Parathyroid adenoma (tissue), 2 donors: ENCODE measurements around the gene ZCCHC17.

Source experiments
- H2AFZ ChIP-seq: fragments of 300-600 bp; sonication (generic); one replicate; pipeline ENCODE4 v1.7.0; 2017; ENCODE audit warnings: antibody characterized with exemption, mild to moderate bottlenecking
- H3K27ac ChIP-seq: fragments of 300-600 bp; sonication (generic); one replicate; pipeline ENCODE4 v1.7.0; 2017
- H3K27me3 ChIP-seq: fragments of 300-600 bp; sonication (generic); one replicate; pipeline ENCODE4 v1.7.0; 2017; ENCODE audit warnings: low read length; ENCODE audit not compliant: control insufficient read depth, insufficient read depth
- H3K36me3 ChIP-seq: fragments of 300-600 bp; sonication (generic); one replicate; pipeline ENCODE4 v1.7.0; 2017; ENCODE audit warnings: low read length; ENCODE audit not compliant: control insufficient read depth, insufficient read depth
- H3K4me1 ChIP-seq: fragments of 300-600 bp; sonication (generic); one replicate; pipeline ENCODE4 v1.7.0; 2017; ENCODE audit warnings: control low read depth
- H3K4me2 ChIP-seq: fragments of 300-600 bp; sonication (generic); one replicate; pipeline ENCODE4 v1.7.0; 2017; ENCODE audit warnings: low read length
- H3K4me3 ChIP-seq: fragments of 300-600 bp; sonication (generic); one replicate; pipeline ENCODE4 v1.7.0; 2017; ENCODE audit warnings: low read depth, low read length
- H3K79me2 ChIP-seq: fragments of 300-600 bp; sonication (generic); one replicate; pipeline ENCODE4 v1.7.0; 2017; ENCODE audit warnings: control low read depth
- H3K9ac ChIP-seq: fragments of 300-600 bp; sonication (generic); one replicate; pipeline ENCODE4 v1.7.0; 2017; ENCODE audit warnings: mild to moderate bottlenecking
- H3K9me3 ChIP-seq: fragments of 300-600 bp; sonication (generic); one replicate; pipeline ENCODE4 v1.7.0; 2017; ENCODE audit warnings: low read length; ENCODE audit not compliant: control insufficient read depth
- TF ChIP-seq, protein P1 (sequence below): fragments of 300-600 bp; sonication (generic); IDR thresholded peaks from one replicate; pipeline ENCODE4 v1.7.0; 2017; ENCODE audit warnings: antibody characterized with exemption, mild to moderate bottlenecking
- donor health status: primary hyperparathyroidism.

Gene ZCCHC17

DNA sequence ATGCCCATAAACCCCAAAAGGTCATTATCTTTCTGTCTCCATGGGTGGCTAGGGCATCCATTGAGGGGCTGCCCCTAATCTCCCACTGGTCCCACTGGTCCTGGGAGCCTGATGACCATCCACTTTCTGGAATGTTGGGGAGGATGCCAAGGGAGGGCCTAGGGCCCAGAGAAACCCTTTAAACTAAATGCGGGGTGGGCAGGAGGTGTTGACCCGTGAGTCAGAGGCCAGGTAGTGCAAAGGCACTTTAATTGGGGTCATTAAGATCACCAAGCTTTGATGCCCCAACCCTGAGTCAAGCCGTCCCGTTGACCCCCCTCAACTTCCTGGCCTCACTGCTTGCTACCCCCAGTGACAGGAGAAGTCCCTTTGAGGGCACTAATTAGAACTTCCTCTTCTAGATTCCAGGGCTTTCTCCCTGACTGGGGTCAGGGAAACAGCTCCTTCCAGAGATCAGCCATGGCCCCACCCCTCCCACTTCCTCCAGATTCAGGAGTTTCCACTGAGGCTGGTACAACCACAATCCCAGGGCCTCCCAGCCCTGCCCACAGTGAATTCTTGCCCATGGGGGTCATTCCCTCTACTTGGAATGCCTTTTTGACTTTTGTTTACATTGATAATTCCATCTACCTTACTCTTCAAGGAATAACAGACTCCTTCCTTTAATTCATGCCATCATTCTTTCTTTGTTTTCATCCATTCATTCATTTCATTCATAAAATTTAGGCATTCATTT lies 100.7 kb downstream of the ZCCHC17 start:
- H3K36me3 ChIP-seq, result no peaks in the 10 kb centered on the region
- H3K27me3 ChIP-seq, result no peaks in the 10 kb centered on the region
- H2AFZ ChIP-seq, result no peak overlapping the region
- H3K9ac ChIP-seq, result no peak overlapping the region
- H3K9me3 ChIP-seq, result no peaks in the 10 kb centered on the region
- H3K4me1 ChIP-seq, result no peaks in the 10 kb centered on the region
- H3K4me3 ChIP-seq, result no peak overlapping the region
- no peak overlapping the region for H3K27ac ChIP-seq
- no peak overlapping the region for H3K4me2 ChIP-seq
- H3K79me2 ChIP-seq, result no peaks in the 10 kb centered on the region
- TF ChIP-seq, protein P1, sequence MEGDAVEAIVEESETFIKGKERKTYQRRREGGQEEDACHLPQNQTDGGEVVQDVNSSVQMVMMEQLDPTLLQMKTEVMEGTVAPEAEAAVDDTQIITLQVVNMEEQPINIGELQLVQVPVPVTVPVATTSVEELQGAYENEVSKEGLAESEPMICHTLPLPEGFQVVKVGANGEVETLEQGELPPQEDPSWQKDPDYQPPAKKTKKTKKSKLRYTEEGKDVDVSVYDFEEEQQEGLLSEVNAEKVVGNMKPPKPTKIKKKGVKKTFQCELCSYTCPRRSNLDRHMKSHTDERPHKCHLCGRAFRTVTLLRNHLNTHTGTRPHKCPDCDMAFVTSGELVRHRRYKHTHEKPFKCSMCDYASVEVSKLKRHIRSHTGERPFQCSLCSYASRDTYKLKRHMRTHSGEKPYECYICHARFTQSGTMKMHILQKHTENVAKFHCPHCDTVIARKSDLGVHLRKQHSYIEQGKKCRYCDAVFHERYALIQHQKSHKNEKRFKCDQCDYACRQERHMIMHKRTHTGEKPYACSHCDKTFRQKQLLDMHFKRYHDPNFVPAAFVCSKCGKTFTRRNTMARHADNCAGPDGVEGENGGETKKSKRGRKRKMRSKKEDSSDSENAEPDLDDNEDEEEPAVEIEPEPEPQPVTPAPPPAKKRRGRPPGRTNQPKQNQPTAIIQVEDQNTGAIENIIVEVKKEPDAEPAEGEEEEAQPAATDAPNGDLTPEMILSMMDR, result no peak

- H3K4me3 ChIP-seq, result no peak overlapping the region
- no peak overlapping the region for H3K9ac ChIP-seq
- H3K4me1 ChIP-seq, result no peaks in the 10 kb centered on the region
- no peaks in the 10 kb centered on the region for H3K36me3 ChIP-seq
- no peaks in the 10 kb centered on the region for H3K27me3 ChIP-seq
- H2AFZ ChIP-seq, result no peak overlapping the region
- no peaks in the 10 kb centered on the region for H3K9me3 ChIP-seq
- no peak overlapping the region for H3K4me2 ChIP-seq
- TF ChIP-seq, protein P1, result no peak
- no peak overlapping the region for H3K27ac ChIP-seq
- H3K79me2 ChIP-seq, result no peaks in the 10 kb centered on the region
Observed at GRCh38 chr1:31398246-31398645, 101.4 kb downstream of the ZCCHC17 start.

DNA sequence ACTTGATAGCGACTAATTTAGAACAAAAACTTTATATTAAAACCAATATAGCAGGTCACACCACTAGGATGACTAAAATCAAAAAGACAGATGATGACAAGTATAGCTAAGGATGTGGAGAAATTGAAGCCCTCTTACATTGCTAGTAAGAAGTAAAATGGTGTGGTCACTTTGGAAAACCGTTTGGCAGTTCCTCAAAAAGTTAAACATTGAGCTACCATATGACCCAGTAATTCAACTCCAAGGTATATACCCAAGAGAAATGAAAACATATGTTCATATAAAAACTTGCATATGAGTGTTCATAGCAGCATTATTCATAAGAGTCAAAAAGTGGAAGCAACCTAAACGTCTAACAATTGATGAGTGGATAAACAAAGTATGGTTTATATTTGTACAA lies 103.1 kb downstream of the ZCCHC17 start:
- no peaks in the 10 kb centered on the region for H3K27me3 ChIP-seq
- H2AFZ ChIP-seq, result no peak overlapping the region
- no peaks in the 10 kb centered on the region for H3K4me1 ChIP-seq
- H3K36me3 ChIP-seq, result no peaks in the 10 kb centered on the region
- no peaks in the 10 kb centered on the region for H3K79me2 ChIP-seq
- no peak overlapping the region for H3K4me2 ChIP-seq
- TF ChIP-seq, protein P1, result no peak
- H3K27ac ChIP-seq, result no peak overlapping the region
- no peak overlapping the region for H3K9ac ChIP-seq
- H3K9me3 ChIP-seq, result no peaks in the 10 kb centered on the region
- no peak overlapping the region for H3K4me3 ChIP-seq

DNA sequence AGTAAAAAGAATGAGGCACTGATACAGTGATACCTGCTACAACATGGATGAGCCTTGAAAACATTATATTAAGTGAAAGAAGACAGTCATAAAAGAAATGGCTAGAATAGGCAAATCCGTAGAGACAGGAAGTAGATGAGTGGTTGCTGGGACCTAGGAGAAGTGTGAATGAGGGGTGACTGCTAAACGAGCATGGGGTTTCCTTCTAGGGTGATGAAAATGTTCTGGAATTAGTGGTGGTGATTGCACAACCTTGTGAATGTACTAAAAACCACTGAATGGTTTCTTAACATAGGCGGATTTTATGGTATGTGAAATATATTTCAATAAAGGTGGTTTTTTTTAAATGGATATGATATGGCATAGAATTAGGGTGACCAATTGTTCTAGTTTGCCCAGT lies 103.6 kb downstream of the ZCCHC17 start:
- H3K9ac ChIP-seq, result no peak overlapping the region
- no peaks in the 10 kb centered on the region for H3K9me3 ChIP-seq
- no peaks in the 10 kb centered on the region for H3K36me3 ChIP-seq
- no peaks in the 10 kb centered on the region for H3K79me2 ChIP-seq
- H3K27ac ChIP-seq, result no peak overlapping the region
- no peak overlapping the region for H3K4me3 ChIP-seq
- H2AFZ ChIP-seq, result no peak overlapping the region
- no peaks in the 10 kb centered on the region for H3K27me3 ChIP-seq
- H3K4me1 ChIP-seq, result no peaks in the 10 kb centered on the region
- no peak overlapping the region for H3K4me2 ChIP-seq
- TF ChIP-seq, protein P1, result no peak

DNA sequence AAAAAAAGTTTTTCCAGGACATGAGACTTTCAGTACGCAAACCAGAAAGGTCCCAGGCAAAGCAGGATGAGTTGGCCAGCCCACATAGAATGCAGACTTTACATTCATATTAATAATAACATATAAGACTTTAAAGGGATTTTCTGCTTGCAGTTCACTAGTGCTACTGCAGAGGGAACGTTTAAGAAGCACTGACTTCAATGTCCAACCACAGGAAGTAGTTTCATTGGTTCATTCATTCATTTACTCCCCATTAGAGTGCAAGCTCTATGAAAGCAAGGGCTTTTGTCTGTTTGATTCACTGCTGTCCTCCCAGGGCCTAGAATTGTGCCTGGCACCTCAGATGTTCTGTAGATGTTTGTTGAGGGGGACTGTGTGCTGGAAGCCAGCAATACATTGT lies 104.4 kb downstream of the ZCCHC17 start:
- H2AFZ ChIP-seq, result no peak overlapping the region
- no peak overlapping the region for H3K27ac ChIP-seq
- H3K36me3 ChIP-seq, result no peaks in the 10 kb centered on the region
- H3K9me3 ChIP-seq, result no peaks in the 10 kb centered on the region
- no peak overlapping the region for H3K9ac ChIP-seq
- no peaks in the 10 kb centered on the region for H3K27me3 ChIP-seq
- H3K4me1 ChIP-seq, result no peaks in the 10 kb centered on the region
- no peak overlapping the region for H3K4me2 ChIP-seq
- H3K79me2 ChIP-seq, result no peaks in the 10 kb centered on the region
- H3K4me3 ChIP-seq, result no peak overlapping the region
- TF ChIP-seq, protein P1, result no peak
